GM12878 (cell line): ENCODE results near the gene FAM222B. TPM values are rescaled to one million over a fixed set of nuclear protein-coding genes. Genes with fewer than 3 reads are reported as not detected.

Source experiments
- ATAC-seq: fragments of 200-7000 bp; cut with Tn5 transposase; 3 replicates; pipeline ENCODE4 v1.9.1; 2020; ENCODE audit warnings: mild to moderate bottlenecking, moderate library complexity
- BruUV-seq: library from RNA; stranded (reverse); fragments of 400-500 nt; replicated peaks from 2 replicates; lab custom pipeline; 2021; lab: Mats Ljungman, UMichigan
- CTCF ChIA-PET: fragments of 300-600 bp; sonication (Branson Sonifier 250); formaldehyde crosslinking; extraction: SDS; loops from one replicate; lab custom pipeline; 2021; ENCODE audit warnings: inconsistent platforms; lab: Yijun Ruan, JAX
- POLR2A ChIA-PET: fragments of 350-600 bp; formaldehyde crosslinking; extraction: SDS; loops from one replicate; lab custom pipeline; 2021; ENCODE audit warnings: inconsistent platforms; lab: Charles Lee
- RAD21 ChIA-PET: fragments of 300-600 bp; sonication (Branson Sonifier 250); formaldehyde crosslinking; loops from one replicate; lab custom pipeline; 2023; ENCODE audit warnings: antibody characterized with exemption; ENCODE audit not compliant: unreplicated experiment; lab: Charles Lee
- SMC1A ChIA-PET: fragments of 300-600 bp; sonication (Branson Sonifier 250); formaldehyde crosslinking; loops from one replicate; lab custom pipeline; 2023; ENCODE audit not compliant: unreplicated experiment, uncharacterized antibody; lab: Charles Lee
- DNase-seq: peaks from one replicate; pipeline ENCODE4 v3.0.0-alpha.2; 2011; ENCODE audit warnings: low read depth, low spot score
- FAIRE-seq: peaks from 3 replicates; lab custom pipeline; 2011; peaks lifted over from hg19 to GRCh38; lab: Jason Lieb, UNC
- H2AFZ ChIP-seq: 2 replicates; pipeline ENCODE4 v1.6.0; 2011; ENCODE audit warnings: low read depth, low read length, control low read depth; ENCODE audit not compliant: control insufficient read depth
- H3K27ac ChIP-seq: 2 replicates; pipeline ENCODE4 v1.5.1; 2011; ENCODE audit warnings: control low read depth; ENCODE audit not compliant: control insufficient read depth, insufficient read depth
- H3K27me3 ChIP-seq, 2 experiments: replicated peaks in 1 of 2; 2 replicates each; pipeline versions ENCODE4 v1.6.0 to v1.6.1; 2011; ENCODE audit warnings: low read length in 1 of 2; ENCODE audit not compliant: control insufficient read depth in 2 of 2, insufficient read depth in 2 of 2
- H3K36me3 ChIP-seq, 2 experiments: 2 replicates each; pipeline ENCODE4 v1.5.1; 2011; ENCODE audit warnings: low read length in 1 of 2; ENCODE audit not compliant: control insufficient read depth in 2 of 2, insufficient read depth in 2 of 2
- H3K4me1 ChIP-seq: 2 replicates; pipeline ENCODE4 v1.6.1; 2011; ENCODE audit warnings: mild to moderate bottlenecking, low read length, moderate library complexity, mixed read lengths; ENCODE audit not compliant: control insufficient read depth, insufficient read depth
- H3K4me2 ChIP-seq: 2 replicates; pipeline ENCODE4 v1.6.0; 2011; ENCODE audit warnings: control low read depth; ENCODE audit not compliant: control insufficient read depth, insufficient read depth
- H3K4me3 ChIP-seq: fragments of 200-600 bp; sonication (generic); 2 replicates; pipeline ENCODE4 v1.5.1; 2016
- H3K79me2 ChIP-seq: 2 replicates; pipeline ENCODE4 v1.6.0; 2011; ENCODE audit warnings: low read length; ENCODE audit not compliant: control insufficient read depth, insufficient read depth
- H3K9ac ChIP-seq: 2 replicates; pipeline ENCODE4 v1.8.0; 2011; ENCODE audit warnings: low read length, control low read depth, mixed read lengths; ENCODE audit not compliant: control insufficient read depth, insufficient read depth
- H3K9me3 ChIP-seq: replicated peaks from 3 replicates; pipeline ENCODE4 v1.5.1; 2011; ENCODE audit warnings: mild to moderate bottlenecking, low read length; ENCODE audit not compliant: control insufficient read depth, insufficient read depth
- H4K20me1 ChIP-seq: 2 replicates; pipeline ENCODE4 v1.6.0; 2011; ENCODE audit not compliant: control insufficient read depth, insufficient read depth
- DPF2 ChIP-seq: fragments of 450-650 bp; IDR thresholded peaks from 2 replicates; pipeline ENCODE4 v1.6.1; 2017; ENCODE audit warnings: mild to moderate bottlenecking
- EZH2 ChIP-seq: IDR thresholded peaks from 2 replicates; pipeline ENCODE4 v1.6.1; 2012; ENCODE audit warnings: low read depth, mild to moderate bottlenecking, control low read depth, inconsistent platforms, low read length, borderline replicate concordance; ENCODE audit not compliant: control insufficient read depth
- HDGF ChIP-seq: fragments of 450-650 bp; IDR thresholded peaks from 2 replicates; pipeline ENCODE4 v1.6.1; 2016; ENCODE audit warnings: antibody characterized with exemption
- IKZF1 ChIP-seq: fragments of 450-650 bp; conservative IDR thresholded peaks from 2 replicates; pipeline ENCODE4 v1.6.1; 2017; ENCODE audit warnings: antibody characterized with exemption, mild to moderate bottlenecking
- IKZF2 ChIP-seq, 2 experiments: fragments of 450-650 bp; IDR thresholded peaks; 2 replicates each; pipeline ENCODE4 v1.6.1; 2017; ENCODE audit warnings: mild to moderate bottlenecking in 2 of 2, moderate library complexity in 2 of 2
- MEF2B ChIP-seq: fragments of 450-650 bp; IDR thresholded peaks from 2 replicates; pipeline ENCODE4 v1.6.1; 2018; ENCODE audit warnings: mild to moderate bottlenecking, moderate library complexity; ENCODE audit not compliant: partially characterized antibody, poor library complexity, severe bottlenecking
- POLR2AphosphoS2 ChIP-seq: IDR thresholded peaks from 2 replicates; pipeline ENCODE4 v1.6.1; 2011; ENCODE audit warnings: low read depth, mild to moderate bottlenecking, low read length, improper control_type of control experiment, moderate library complexity
- RELA ChIP-seq: fragments of 450-650 bp; IDR thresholded peaks from 2 replicates; pipeline ENCODE4 v1.8.0; 2014; ENCODE audit warnings: borderline replicate concordance; ENCODE audit not compliant: partially characterized antibody
- SIN3A ChIP-seq: IDR thresholded peaks from 2 replicates; pipeline ENCODE4 v1.6.1; 2012; ENCODE audit warnings: low read depth, low read length, improper control_type of control experiment
- SMAD5 ChIP-seq: IDR thresholded peaks from 2 replicates; pipeline ENCODE4 v1.6.1; 2016; ENCODE audit warnings: antibody characterized with exemption, low read depth
- WGBS: methylation state at CpG from one replicate; pipeline ENCODE4 v1.1.6; 2016; ENCODE audit warnings: low lambda C conversion rate; ENCODE audit not compliant: insufficient replicate concordance, insufficient coverage; ENCODE audit errors: missing lambda C conversion rate; 5-methylcytosine and 5-hydroxymethylcytosine counted together
- in situ Hi-C: fragments of 300-500 bp; cut with MboI; formaldehyde crosslinking; loops from 9 replicates; pipeline ENCODE4 v1.14.3; 2018; ENCODE audit warnings: mixed read lengths
- intact Hi-C: fragments of 100-400 bp; cut with micrococcal nuclease; formaldehyde crosslinking; loops from one replicate; pipeline ENCODE4 v1.14.2; 2022; ENCODE audit not compliant: unreplicated experiment
- polyA plus RNA-seq, 11 experiments: library from polyadenylated mRNA; depleted of rRNA in 4 of 11; unstranded in 6 of 11; stranded (reverse) in 5 of 11; fragments of >200 nt; fragmentation: Nextera tagmentation in 4 of 11; fragmentation: Illumina TruSeq in 1 of 11; extraction: Ambion mirVana in 4 of 11; extraction: Trizol in 1 of 11; gene quantifications; 1 replicate in 1 of 11; 2 replicates in 10 of 11; pipeline versions ENCODE4 v1.2.1 to v1.2.3, GENCODE V29; 2011 to 2016; ENCODE audit warnings: inconsistent platforms in 2 of 11, missing spikeins in 2 of 11, low read depth in 1 of 11
- total RNA-seq, 4 experiments: library from RNA; depleted of rRNA in 3 of 4; stranded (reverse); fragments of >200 nt in 3 of 4; fragmentation: Illumina TruSeq in 1 of 4; extraction: Trizol in 1 of 4; gene quantifications; 2 replicates each; pipeline versions ENCODE4 v1.2.1 to v1.2.3, GENCODE V29; 2013 to 2021
- TF ChIP-seq, protein P1 (sequence below): fragments of 150-350 bp; IDR thresholded peaks from 2 replicates; pipeline ENCODE4 v1.6.1; 2014; ENCODE audit warnings: mild to moderate bottlenecking, low read depth, low read length

Gene FAM222B
- total and polyA plus RNA-seq, 10 of the 15 experiments (the other 5 are each of a cell fraction or from before 2014, with no cell fraction given) = 2.8 to 18.3 (median 6.4) TPM

DNA sequence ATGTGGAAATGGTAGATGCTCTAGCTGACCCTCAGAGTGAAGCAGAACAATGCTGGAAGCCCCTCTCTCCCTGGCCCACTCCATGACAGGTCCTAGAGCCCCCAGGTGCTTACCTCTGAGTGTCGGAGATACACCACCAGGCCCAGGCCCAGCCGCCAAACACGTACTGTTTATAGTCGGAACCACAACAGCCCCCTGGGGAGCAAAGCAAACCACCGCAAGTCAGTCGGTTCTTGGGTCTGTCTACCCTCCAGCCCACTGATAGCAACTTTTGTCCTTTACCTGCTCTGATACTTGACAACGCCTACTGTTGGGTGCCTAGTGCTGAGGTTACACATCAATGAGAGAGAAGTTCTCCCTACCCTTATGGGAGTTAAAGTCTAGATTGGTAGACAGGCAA is 46.2 kb upstream of the FAM222B start:
- ChIA-PET POLR2A (interaction anchor here (0.9 to 2.7 kb wide), 3 partner anchors 9 to 17 kb away, joined by 5 to 8 read pairs (median 7); partner anchors contain the start of gene FLOT2), SMC1A (interaction anchor here (1.1 kb wide), 2 partner anchors 17 to 126 kb away, joined by 3 to 4 read pairs; no protein-coding TSS in a partner anchor), RAD21 (interaction anchor here (1.5 to 3.4 kb wide), 3 partner anchors 13 to 162 kb away, joined by 4 to 9 read pairs (median 8); no protein-coding TSS in a partner anchor), CTCF (interaction anchor here (1.3 to 1.4 kb wide), 3 partner anchors 40 to 162 kb away, joined by 3 to 7 read pairs (median 3); no protein-coding TSS in a partner anchor)
- BruUV-seq = no TSS peak
- TF ChIP-seq SMAD5 = no peak
- peak; percentile 39 for TF ChIP-seq MEF2B
- Histone ChIP-seq H3K4me1 (peaks cover 49% of the 10 kb centered on the region), H3K9ac (no peak overlapping the region), H3K4me3 (no peak overlapping the region), H3K36me3 (peaks cover 0 to 6% of the 10 kb centered on the region in 2 experiments; a peak in 3 of 4 replicates), H2AFZ (no peak overlapping the region), H3K27me3 (no peaks in the 10 kb centered on the region), H3K4me2 (no peak overlapping the region), H4K20me1 (no peaks in the 10 kb centered on the region; the same call in 1 of the 2 replicates), H3K79me2 (peaks cover 3% of the 10 kb centered on the region; the same call in 1 of the 2 replicates), H3K27ac (no peak overlapping the region), H3K9me3 (no peaks in the 10 kb centered on the region)
- peak; percentile 3; the same call in 2 of the 3 replicates for ATAC-seq
- FAIRE-seq = no peak
- WGBS = 92% methylated on average over 7 of the region's 7 CpGs
- intact Hi-C loops = no loop called here
- DNase-seq = no peak
- in situ Hi-C loops = loop anchor here (25.0 kb wide), 1 partner anchor 1402 kb away; no protein-coding TSS in a partner anchor

GRCh38 chr17:28887871-28888471 is 45.4 kb upstream of the FAM222B start:
- ATAC-seq = peak; percentile 73
- FAIRE-seq = peak; percentile 52
- no TSS peak for BruUV-seq
- Histone ChIP-seq H3K4me3 (no peak overlapping the region), H3K4me2 (peak overlapping the region; percentile 50), H3K9ac (no peak overlapping the region), H3K27me3 (no peaks in the 10 kb centered on the region), H4K20me1 (no peaks in the 10 kb centered on the region; the same call in 1 of the 2 replicates), H2AFZ (no peak overlapping the region), H3K27ac (no peak overlapping the region), H3K79me2 (peaks cover 3% of the 10 kb centered on the region; the same call in 1 of the 2 replicates), H3K4me1 (peaks cover 46% of the 10 kb centered on the region), H3K9me3 (no peaks in the 10 kb centered on the region), H3K36me3 (peaks cover 0 to 9% of the 10 kb centered on the region in 2 experiments; a peak in 3 of 4 replicates)
- in situ Hi-C loops (loop anchor here (25.0 kb wide), 1 partner anchor 1401 kb away; no protein-coding TSS in a partner anchor), intact Hi-C loops (no loop called here)
- WGBS = 36% methylated on average over 12 of the region's 12 CpGs
- RAD21 ChIA-PET = interaction anchor here (0.5 to 1.6 kb wide), 9 partner anchors 9 to 161 kb away, joined by 3 to 8 read pairs (median 4); partner anchors contain the start of gene FLOT2
- CTCF ChIA-PET = interaction anchor here (0.5 to 1.4 kb wide), 11 partner anchors 9 to 232 kb away, joined by 3 to 7 read pairs (median 3); no protein-coding TSS in a partner anchor
- POLR2A ChIA-PET = interaction anchor here (0.5 to 2.7 kb wide), 10 partner anchors 9 to 227 kb away, joined by 3 to 9 read pairs (median 6); partner anchors contain the start of genes ERAL1, FAM222B and FLOT2
- SMC1A ChIA-PET = interaction anchor here (0.7 to 1.1 kb wide), 7 partner anchors 8 to 125 kb away, joined by 3 to 10 read pairs (median 4); partner anchors contain the start of genes FAM222B and FLOT2
- no peak for DNase-seq
- TF ChIP-seq POLR2AphosphoS2 = peak; percentile 16; the same call in 1 of the 2 replicates
- TF ChIP-seq IKZF1 = peak; percentile 63
- TF ChIP-seq SIN3A = no peak
- TF ChIP-seq HDGF = 0 out of 2 replicates have a peak, but pooled peaks have one; percentile 33
- peak; percentile 93 for TF ChIP-seq RELA
- peak; percentile 62 for TF ChIP-seq DPF2
- TF ChIP-seq, protein P1, sequence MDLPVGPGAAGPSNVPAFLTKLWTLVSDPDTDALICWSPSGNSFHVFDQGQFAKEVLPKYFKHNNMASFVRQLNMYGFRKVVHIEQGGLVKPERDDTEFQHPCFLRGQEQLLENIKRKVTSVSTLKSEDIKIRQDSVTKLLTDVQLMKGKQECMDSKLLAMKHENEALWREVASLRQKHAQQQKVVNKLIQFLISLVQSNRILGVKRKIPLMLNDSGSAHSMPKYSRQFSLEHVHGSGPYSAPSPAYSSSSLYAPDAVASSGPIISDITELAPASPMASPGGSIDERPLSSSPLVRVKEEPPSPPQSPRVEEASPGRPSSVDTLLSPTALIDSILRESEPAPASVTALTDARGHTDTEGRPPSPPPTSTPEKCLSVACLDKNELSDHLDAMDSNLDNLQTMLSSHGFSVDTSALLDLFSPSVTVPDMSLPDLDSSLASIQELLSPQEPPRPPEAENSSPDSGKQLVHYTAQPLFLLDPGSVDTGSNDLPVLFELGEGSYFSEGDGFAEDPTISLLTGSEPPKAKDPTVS = no peak
- TF ChIP-seq IKZF2 (IDR thresholded peaks at IDR 0.05) = peak in 1 of 2 experiments; percentile 32; a peak in 3 of 4 replicates
- no peak for TF ChIP-seq EZH2
